HCT116 (cell line): Measurements from ENCODE around the gene LINC00305.

Experiments
- CTCF ChIP-seq, 3 experiments: fragments of 200-600 bp in 1 of 3; sonication (generic) in 1 of 3; IDR thresholded peaks in 2 of 3; conservative IDR thresholded peaks in 1 of 3; 2 replicates each; pipeline ENCODE4 v1.5.1; 2012 to 2017; ENCODE audit warnings: low read depth in 2 of 3, low read length in 2 of 3, antibody characterized with exemption in 1 of 3, borderline replicate concordance in 1 of 3, control low read depth in 1 of 3, mild to moderate bottlenecking in 1 of 3, mixed read lengths in 1 of 3, mixed run types in 1 of 3, moderate library complexity in 1 of 3; ENCODE audit not compliant: insufficient read depth in 1 of 3
- EGR1 ChIP-seq: IDR thresholded peaks from 2 replicates; pipeline ENCODE4 v1.6.1; 2012; ENCODE audit warnings: low read depth
- EZH2 ChIP-seq: fragments of 200-600 bp; sonication (generic); IDR thresholded peaks from 2 replicates; pipeline ENCODE4 v1.6.1; 2017; ENCODE audit warnings: antibody characterized with exemption, mixed run types
- EZH2phosphoT487 ChIP-seq: fragments of 200-600 bp; IDR thresholded peaks from 2 replicates; pipeline ENCODE4 v1.6.1; 2018; ENCODE audit warnings: antibody characterized with exemption, borderline replicate concordance
- JUND ChIP-seq: IDR thresholded peaks from 2 replicates; pipeline ENCODE4 v1.6.1; 2012
- ZFX ChIP-seq: fragments of 450-650 bp; IDR thresholded peaks from 2 replicates; pipeline ENCODE4 v1.6.1; 2017
- ZNF274 ChIP-seq: fragments of 200-500 bp; sonication (Bioruptor generic); IDR thresholded peaks from 2 replicates; pipeline ENCODE4 v1.6.1; 2014; ENCODE audit warnings: mild to moderate bottlenecking, low read depth, low read length, inconsistent platforms
- TF ChIP-seq, protein P1 (sequence below): IDR thresholded peaks from 2 replicates; pipeline ENCODE4 v1.6.1; 2012
- TF ChIP-seq, protein P2 (sequence below): IDR thresholded peaks from 2 replicates; pipeline ENCODE4 v1.6.1; 2012

DNA sequence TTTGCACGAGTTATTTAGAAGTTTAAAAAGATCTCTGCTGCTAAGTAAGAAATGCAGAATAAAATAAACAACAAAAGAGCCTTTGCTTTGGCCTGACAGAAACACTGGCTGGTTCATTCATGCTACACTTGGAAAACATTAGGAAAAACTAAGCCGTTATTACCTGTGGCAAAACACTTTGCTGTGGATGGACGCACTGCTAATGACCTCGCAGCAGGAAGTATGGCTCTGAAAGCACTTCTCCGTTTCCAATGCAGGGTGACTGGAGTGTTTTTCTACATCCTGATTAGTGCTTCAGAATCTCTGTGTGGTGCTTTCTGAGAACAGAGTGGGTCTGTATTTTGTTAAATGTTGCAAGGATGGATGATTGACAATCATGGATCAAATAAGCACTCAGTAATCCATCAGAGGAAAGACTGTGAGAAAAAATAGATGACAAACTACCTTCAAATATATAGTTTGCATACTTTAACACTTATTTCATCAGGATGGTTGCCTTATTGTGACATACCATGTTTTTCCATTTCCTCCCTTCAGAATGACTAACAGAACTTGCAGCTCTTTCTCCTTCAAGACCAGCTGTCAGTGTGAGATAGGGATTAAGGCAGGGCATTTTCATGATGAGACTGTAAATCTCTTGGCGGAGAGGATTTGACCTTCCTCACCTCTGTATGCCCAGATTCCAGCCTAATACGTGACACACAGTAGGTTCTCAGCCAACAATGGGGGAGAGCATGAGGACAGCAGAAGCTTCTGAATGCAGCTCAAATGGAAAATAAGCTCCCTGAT, 38.0 kb downstream of the LINC00305 start:
- TF ChIP-seq EZH2phosphoT487 (no peak), EGR1 (no peak), JUND (no peak), ZFX (no peak), CTCF (IDR thresholded peaks at IDR 0.05 in 2 of 3, conservative IDR thresholded peaks at IDR 0.05 in 1 of 3; ENCODE audit: borderline replicate concordance in 1 of 3, insufficient read depth in 1 of 3, low read depth in 2 of 3, low read length in 2 of 3) (no peak), EZH2 (no peak), ZNF274 (no peak)
- TF ChIP-seq, protein P1, sequence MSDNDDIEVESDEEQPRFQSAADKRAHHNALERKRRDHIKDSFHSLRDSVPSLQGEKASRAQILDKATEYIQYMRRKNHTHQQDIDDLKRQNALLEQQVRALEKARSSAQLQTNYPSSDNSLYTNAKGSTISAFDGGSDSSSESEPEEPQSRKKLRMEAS, result no peak
- TF ChIP-seq, protein P2, sequence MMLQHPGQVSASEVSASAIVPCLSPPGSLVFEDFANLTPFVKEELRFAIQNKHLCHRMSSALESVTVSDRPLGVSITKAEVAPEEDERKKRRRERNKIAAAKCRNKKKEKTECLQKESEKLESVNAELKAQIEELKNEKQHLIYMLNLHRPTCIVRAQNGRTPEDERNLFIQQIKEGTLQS, result no peak
